ENCODE results near the gene CD40. TPM values are rescaled to one million over a fixed set of nuclear protein-coding genes. Genes with fewer than 3 reads are reported as not detected.

CD40 gene
- total RNA-seq, 1 experiment from 2014 or later, result 14.1 TPM

GRCh38 chr20:46083101-46083500, 35.0 kb upstream of the CD40 start:
- DNase-seq (ENCODE audit: low read depth, low spot score), result no peak
- ATAC-seq, result no peak
- in situ Hi-C loops (cut with HindIII; ENCODE audit: low pct_unique_long_range_greater_than_20kb, low sequenced_read_pairs) (no loop called here), intact Hi-C loops (cut with micrococcal nuclease; ENCODE audit: unreplicated experiment) (no loop called here)
- Histone ChIP-seq H3K9me3 (ENCODE audit: control insufficient read depth, insufficient read depth, low read depth, low read length) (no peaks in the 10 kb centered on the region), H3K4me3 (ENCODE audit: low read depth in 2 of 2, low read length in 2 of 2) (no peak overlapping the region), H3K36me3 (ENCODE audit: control insufficient read depth, insufficient read depth, low read length) (no peaks in the 10 kb centered on the region; the same call in none of the 2 replicates), H3K27ac (ENCODE audit: low read length) (no peak overlapping the region), H3K4me1 (ENCODE audit: control insufficient read depth, insufficient read depth, low read length) (peaks cover 39% of the 10 kb centered on the region), H3K27me3 (ENCODE audit: control insufficient read depth, insufficient read depth, low read length) (no peaks in the 10 kb centered on the region)
- POLR2A ChIA-PET, result no interaction called here
- TF ChIP-seq CTCF (IDR thresholded peaks at IDR 0.05) (no peak), REST (IDR thresholded peaks at IDR 0.05; ENCODE audit: insufficient read depth in 1 of 2, low read depth in 2 of 2, low read length in 1 of 2) (no peak), SIN3A (IDR thresholded peaks at IDR 0.05; ENCODE audit: borderline replicate concordance, insufficient read depth, low read depth, low read length) (no peak), POLR2AphosphoS5 (IDR thresholded peaks at IDR 0.05; ENCODE audit: low read depth, low read length) (no peak), TCF7L2 (IDR thresholded peaks at IDR 0.05; ENCODE audit: low read depth, low read length) (no peak)
- BruUV-seq (replicated peaks), result no TSS peak
- CTCF ChIA-PET, result no interaction called here

DNA sequence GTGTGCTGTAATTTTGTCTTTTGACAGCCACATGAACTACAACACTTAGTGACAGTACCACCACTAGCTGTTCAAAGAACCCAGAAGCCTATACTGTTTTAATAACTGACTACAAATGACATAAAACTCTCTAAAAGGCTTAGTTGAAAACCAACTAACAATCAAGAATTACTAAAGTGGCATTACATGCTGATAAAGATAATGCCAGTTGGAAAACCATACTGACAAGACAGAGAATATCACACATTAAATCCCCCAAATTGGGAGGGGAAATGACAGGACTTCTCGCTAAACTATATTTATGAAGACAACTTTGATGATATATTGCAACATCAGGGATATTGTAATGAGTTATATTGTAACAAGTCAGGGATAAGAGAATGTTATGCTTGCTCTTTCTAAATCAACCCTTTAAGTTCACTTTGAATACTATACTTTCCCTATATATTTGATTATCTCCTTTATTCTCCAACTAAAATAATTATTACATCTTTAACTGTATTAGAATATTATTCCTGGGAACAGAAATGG, 34.5 kb upstream of the CD40 start:
- Histone ChIP-seq H3K4me3 (ENCODE audit: low read depth in 2 of 2, low read length in 2 of 2) (no peak overlapping the region), H3K27me3 (ENCODE audit: control insufficient read depth, insufficient read depth, low read length) (no peaks in the 10 kb centered on the region), H3K9me3 (ENCODE audit: control insufficient read depth, insufficient read depth, low read depth, low read length) (no peaks in the 10 kb centered on the region), H3K27ac (ENCODE audit: low read length) (no peak overlapping the region), H3K4me1 (ENCODE audit: control insufficient read depth, insufficient read depth, low read length) (peaks cover 44% of the 10 kb centered on the region), H3K36me3 (ENCODE audit: control insufficient read depth, insufficient read depth, low read length) (peaks cover 1% of the 10 kb centered on the region)
- no peak for DNase-seq (ENCODE audit: low read depth, low spot score)
- ChIA-PET CTCF (no interaction called here), POLR2A (no interaction called here)
- BruUV-seq (replicated peaks), result no TSS peak
- TF ChIP-seq REST (IDR thresholded peaks at IDR 0.05; ENCODE audit: insufficient read depth in 1 of 2, low read depth in 2 of 2, low read length in 1 of 2) (no peak), CTCF (IDR thresholded peaks at IDR 0.05) (no peak), POLR2AphosphoS5 (IDR thresholded peaks at IDR 0.05; ENCODE audit: low read depth, low read length) (no peak), SIN3A (IDR thresholded peaks at IDR 0.05; ENCODE audit: borderline replicate concordance, insufficient read depth, low read depth, low read length) (no peak), TCF7L2 (IDR thresholded peaks at IDR 0.05; ENCODE audit: low read depth, low read length) (no peak)
- in situ Hi-C loops (cut with HindIII; ENCODE audit: low pct_unique_long_range_greater_than_20kb, low sequenced_read_pairs) (no loop called here), intact Hi-C loops (cut with micrococcal nuclease; ENCODE audit: unreplicated experiment) (no loop called here)
- ATAC-seq, result no peak
